Coronary artery (tissue), 2 donors: ENCODE data around the gene CITED2.
A peak's percentile ranks its signal among the peaks of the same experiment; 100 is the strongest.
"Not testable (repeated sequence)": the region's sequence is repeated elsewhere in the genome, so short reads cannot be mapped to it uniquely, and the experiment has no call there.

ENCODE experiments used
- DNase-seq: peaks from one replicate; pipeline ENCODE4 v3.0.0-alpha.2; 2017; ENCODE audit warnings: low spot score
- H3K27ac ChIP-seq, 2 donors: fragments of 200-600 bp; sonication (generic); one replicate each; pipeline ENCODE4 v1.5.1; 2016 to 2019
- H3K4me3 ChIP-seq: fragments of 200-600 bp; sonication (generic); 2 replicates; pipeline ENCODE4 v1.5.1; 2016; ENCODE audit warnings: mild to moderate bottlenecking, moderate library complexity
- TF ChIP-seq, protein P1 (sequence below): fragments of 200-600 bp; sonication (generic); IDR thresholded peaks from one replicate; pipeline ENCODE4 v1.5.1; 2019; ENCODE audit warnings: antibody characterized with exemption

CITED2 gene

DNA sequence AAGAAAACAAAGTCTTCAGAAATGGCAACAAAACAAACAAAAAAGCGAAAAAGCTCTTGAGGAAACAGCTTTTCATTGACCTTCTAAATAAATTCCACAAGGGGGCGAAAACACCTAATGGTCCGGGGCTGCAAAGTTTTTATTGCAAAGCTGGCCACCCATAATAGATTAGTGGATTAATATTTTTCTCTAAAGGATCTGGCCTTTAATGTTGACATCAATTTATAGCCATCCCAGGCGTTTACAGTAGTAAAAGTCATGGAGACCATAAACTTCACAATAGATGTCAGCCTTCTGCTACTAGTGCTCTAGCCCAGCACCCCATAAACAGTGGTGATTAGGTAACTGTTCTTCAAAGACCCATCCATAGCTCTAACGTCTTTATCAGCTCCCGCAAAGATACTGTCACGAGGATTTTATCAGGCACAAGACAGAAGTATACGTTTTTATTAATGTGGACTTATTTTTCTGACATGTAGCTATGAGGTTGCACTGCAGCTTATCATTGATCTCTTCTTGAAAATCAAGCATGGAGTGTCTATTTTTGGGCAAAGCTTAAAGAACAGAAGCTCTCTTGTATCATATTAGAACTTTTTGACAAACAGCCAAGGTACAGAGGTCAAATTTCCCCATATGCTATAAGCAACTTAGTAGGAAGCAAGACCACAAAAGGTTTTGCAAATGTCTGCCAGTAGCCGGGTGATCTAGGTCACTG, 4.7 kb downstream of the CITED2 start:
- TF ChIP-seq, protein P1, sequence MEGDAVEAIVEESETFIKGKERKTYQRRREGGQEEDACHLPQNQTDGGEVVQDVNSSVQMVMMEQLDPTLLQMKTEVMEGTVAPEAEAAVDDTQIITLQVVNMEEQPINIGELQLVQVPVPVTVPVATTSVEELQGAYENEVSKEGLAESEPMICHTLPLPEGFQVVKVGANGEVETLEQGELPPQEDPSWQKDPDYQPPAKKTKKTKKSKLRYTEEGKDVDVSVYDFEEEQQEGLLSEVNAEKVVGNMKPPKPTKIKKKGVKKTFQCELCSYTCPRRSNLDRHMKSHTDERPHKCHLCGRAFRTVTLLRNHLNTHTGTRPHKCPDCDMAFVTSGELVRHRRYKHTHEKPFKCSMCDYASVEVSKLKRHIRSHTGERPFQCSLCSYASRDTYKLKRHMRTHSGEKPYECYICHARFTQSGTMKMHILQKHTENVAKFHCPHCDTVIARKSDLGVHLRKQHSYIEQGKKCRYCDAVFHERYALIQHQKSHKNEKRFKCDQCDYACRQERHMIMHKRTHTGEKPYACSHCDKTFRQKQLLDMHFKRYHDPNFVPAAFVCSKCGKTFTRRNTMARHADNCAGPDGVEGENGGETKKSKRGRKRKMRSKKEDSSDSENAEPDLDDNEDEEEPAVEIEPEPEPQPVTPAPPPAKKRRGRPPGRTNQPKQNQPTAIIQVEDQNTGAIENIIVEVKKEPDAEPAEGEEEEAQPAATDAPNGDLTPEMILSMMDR, result peak; percentile 66
- H3K4me3 ChIP-seq, result peak overlapping the region; percentile 86
- DNase-seq, result no peak
- H3K27ac ChIP-seq, result peak overlapping the region; percentile 88 to 96

DNA sequence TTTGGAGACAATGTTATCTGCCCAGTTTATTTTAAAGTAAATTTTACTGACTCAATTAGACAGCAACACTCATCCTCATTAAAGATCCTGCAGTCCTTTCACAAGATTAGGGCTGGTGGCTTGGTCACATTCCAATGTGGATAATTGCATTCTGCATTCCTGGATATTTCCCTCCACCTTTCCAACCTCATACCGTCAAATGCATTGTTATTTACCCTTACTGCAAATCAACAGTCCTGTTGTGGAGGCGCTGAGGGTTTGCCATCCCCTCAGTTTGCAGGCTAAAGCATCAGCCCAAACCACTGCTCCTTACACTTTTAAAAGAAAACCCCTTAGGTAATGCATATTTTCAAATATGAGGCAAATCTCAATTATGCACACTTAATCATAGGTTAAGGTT, 5.4 kb downstream of the CITED2 start:
- no peak for DNase-seq
- Histone ChIP-seq H3K27ac (no peak overlapping the region), H3K4me3 (no peak overlapping the region)
- TF ChIP-seq, protein P1, result no peak

GRCh38 chr6:139368661-139369060, 5.8 kb downstream of the CITED2 start:
- TF ChIP-seq, protein P1, result no peak
- Histone ChIP-seq H3K4me3 (no peak overlapping the region), H3K27ac (no peak overlapping the region)
- no peak for DNase-seq

DNA sequence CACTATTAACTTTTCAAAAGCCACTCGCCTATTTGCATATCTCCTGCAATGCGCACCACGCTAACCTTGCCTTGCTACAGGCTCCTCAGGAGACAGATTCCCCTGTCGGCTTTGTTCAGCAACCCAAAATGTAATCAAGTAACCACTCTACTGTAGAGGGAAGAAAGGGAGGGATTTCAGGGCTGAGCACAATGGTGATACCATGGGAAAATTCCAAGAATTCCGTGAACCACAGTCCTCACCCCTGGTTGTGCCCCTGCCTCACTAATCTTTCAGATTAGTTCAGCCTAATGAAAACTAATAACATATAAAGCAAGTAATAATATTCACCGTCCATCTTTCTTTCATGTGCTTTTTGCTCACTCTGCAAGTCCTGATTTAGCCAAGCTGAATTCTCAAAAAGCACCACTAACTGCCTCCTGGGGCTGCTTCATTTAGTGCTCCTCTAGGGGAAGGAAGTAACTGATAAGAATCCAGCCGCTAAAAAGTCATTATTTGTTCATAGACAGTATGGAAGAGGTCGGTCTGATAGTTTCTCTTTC, 6.6 kb downstream of the CITED2 start:
- peak overlapping the region; percentile 9 for H3K4me3 ChIP-seq
- TF ChIP-seq, protein P1, result no peak
- DNase-seq, result no peak
- no peak overlapping the region for H3K27ac ChIP-seq

- TF ChIP-seq, protein P1, result no peak
- Histone ChIP-seq H3K4me3 (no peak overlapping the region), H3K27ac (no peak overlapping the region)
- no peak for DNase-seq
Measured at GRCh38 chr6:139364982-139365379, 9.5 kb downstream of the CITED2 start.

DNA sequence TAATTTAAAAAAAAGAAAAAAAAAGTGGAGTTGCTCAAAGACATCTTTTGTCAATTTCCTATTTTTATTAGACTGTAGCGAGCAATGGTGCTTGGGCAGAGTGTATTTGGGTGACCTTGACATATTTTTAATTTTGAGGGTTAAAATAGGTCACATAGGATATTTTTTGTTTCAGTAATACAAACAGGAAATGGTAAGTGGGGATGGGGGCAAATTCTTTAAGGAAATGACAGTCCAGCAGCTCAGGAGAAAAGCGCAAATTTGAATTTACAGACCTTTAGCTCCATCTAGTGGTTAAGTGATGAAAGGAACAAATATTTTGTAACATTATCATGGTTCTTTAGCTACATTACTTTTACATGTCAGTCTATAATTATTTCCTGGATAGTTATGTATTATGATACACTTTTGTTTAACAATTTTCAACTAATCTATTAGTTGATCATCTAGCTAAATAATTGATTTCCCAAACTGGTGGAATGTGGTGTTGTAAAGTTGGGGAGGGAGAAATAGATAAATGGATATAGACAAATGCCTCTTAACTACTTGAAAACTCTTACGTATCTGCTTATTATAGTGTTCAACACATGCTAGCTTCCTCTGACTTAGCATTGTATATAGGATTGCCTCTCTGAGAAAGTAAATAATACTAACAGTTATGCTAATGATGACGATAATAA, 10.0 kb downstream of the CITED2 start:
- TF ChIP-seq, protein P1, result no peak
- no peak overlapping the region for H3K27ac ChIP-seq
- no peak for DNase-seq
- H3K4me3 ChIP-seq, result no peak overlapping the region

DNA sequence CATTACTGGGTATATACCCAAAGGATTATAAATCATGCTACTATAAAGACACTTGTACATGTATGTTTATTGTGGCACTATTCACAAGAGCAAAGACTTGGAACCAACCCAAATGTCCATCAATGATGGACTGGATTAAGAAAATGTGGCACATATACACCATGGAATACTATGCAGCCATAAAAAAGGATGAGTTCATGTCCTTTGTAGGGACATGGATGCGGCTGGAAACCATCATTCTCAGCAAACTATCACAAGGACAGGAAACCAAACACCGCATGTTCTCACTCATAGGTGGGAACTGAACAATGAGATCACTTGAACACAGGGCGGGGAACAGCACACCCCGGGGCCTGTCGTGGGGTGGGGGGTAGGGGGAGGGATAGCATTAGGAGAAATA, 10.7 kb downstream of the CITED2 start:
- not testable (repeated sequence) for H3K27ac ChIP-seq, H3K4me3 ChIP-seq, DNase-seq

DNA sequence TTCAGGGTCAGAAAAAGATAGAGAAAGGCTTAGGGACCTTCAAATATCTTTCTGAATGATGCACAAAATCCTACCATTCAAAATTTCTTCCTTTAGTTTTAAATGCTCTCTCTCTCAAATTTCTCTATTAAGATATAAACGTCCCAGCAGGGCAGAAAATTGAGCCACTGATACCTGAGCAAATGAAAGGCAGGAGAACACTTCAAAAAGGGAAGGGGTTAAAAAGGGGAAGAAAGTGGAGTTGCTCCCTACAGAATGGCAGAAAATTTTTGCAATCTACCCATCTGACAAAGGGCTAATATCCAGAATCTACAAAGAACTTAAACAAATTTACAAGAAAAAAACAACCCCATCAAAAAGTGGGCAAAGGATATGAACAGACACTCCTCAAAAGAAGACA, 11.3 kb downstream of the CITED2 start:
- not testable (repeated sequence) for H3K27ac ChIP-seq, H3K4me3 ChIP-seq, DNase-seq
